ENCODE results near the gene SCD. TPM values are rescaled to one million over a fixed set of nuclear protein-coding genes. Genes with fewer than 3 reads are reported as not detected.

Gene SCD
- total and polyA plus RNA-seq, 2 of the 13 experiments (the other 11 are each of a cell fraction or from before 2014, with no cell fraction given): 492 to 512 TPM

GRCh38 chr10:100341953-100342626 is 4.9 kb upstream of the SCD start (continued):
- peak; percentile 68; the same call in 1 of the 2 replicates for TF ChIP-seq ZNF710 (CRISPR knock-in tag; IDR thresholded peaks at IDR 0.05; ENCODE audit: borderline replicate concordance)
- TF ChIP-seq YEATS4 (CRISPR knock-in tag; IDR thresholded peaks at IDR 0.05; ENCODE audit: borderline replicate concordance): peak; percentile 1; the same call in 1 of the 2 replicates
- TF ChIP-seq MYNN (CRISPR knock-in tag; IDR thresholded peaks at IDR 0.05; ENCODE audit: low read depth): 0 out of 2 replicates have a peak, but pooled peaks have one; percentile 26
- no peak for TF ChIP-seq ATM (IDR thresholded peaks at IDR 0.05; ENCODE audit: borderline replicate concordance)
- TF ChIP-seq EZH2 (conservative IDR thresholded peaks at IDR 0.05; ENCODE audit: low read depth, low read length): no peak
- TF ChIP-seq ERF (CRISPR knock-in tag; IDR thresholded peaks at IDR 0.05): peak; percentile 80
- TF ChIP-seq ZFAT (CRISPR knock-in tag; conservative IDR thresholded peaks at IDR 0.05): no peak
- peak; percentile 46; the same call in 1 of the 2 replicates for TF ChIP-seq PRDM10 (CRISPR knock-in tag; IDR thresholded peaks at IDR 0.05; ENCODE audit: low read depth)
- no peak for TF ChIP-seq HOXA5 (CRISPR knock-in tag; IDR thresholded peaks at IDR 0.05)
- 0 out of 4 replicates have a peak, but pooled peaks of 1 of the 2 experiments have one; percentile 7 for TF ChIP-seq MAFK (conservative IDR thresholded peaks at IDR 0.05 in 1 of 2, IDR thresholded peaks at IDR 0.05 in 1 of 2; ENCODE audit: low read length in 2 of 2)
- peak; percentile 54 for TF ChIP-seq ZNF7 (CRISPR knock-in tag; IDR thresholded peaks at IDR 0.05)
- TF ChIP-seq FOXA1 (IDR thresholded peaks at IDR 0.05): no peak
- TF ChIP-seq FOXA1 (CRISPR knock-in tag; IDR thresholded peaks at IDR 0.05): peak; percentile 75
- TF ChIP-seq HNF4A (CRISPR knock-in tag; IDR thresholded peaks at IDR 0.05): 0 out of 2 replicates have a peak, but pooled peaks have one; percentile 4
- TF ChIP-seq CSRNP1 (CRISPR knock-in tag; IDR thresholded peaks at IDR 0.05): no peak
- no peak for TF ChIP-seq ZNF781 (CRISPR knock-in tag; IDR thresholded peaks at IDR 0.05; ENCODE audit: borderline replicate concordance, not compliant biosample characterization)
- TF ChIP-seq ZNF891 (CRISPR knock-in tag; IDR thresholded peaks at IDR 0.05): no peak
- 0 out of 2 replicates have a peak, but pooled peaks have one; percentile 36 for TF ChIP-seq ZFP1 (CRISPR knock-in tag; IDR thresholded peaks at IDR 0.05)
- no peak for TF ChIP-seq NONO (IDR thresholded peaks at IDR 0.05)
- peak; percentile 64; the same call in 1 of the 2 replicates for TF ChIP-seq NONO (CRISPR knock-in tag; conservative IDR thresholded peaks at IDR 0.05)
- peak; percentile 29; the same call in 1 of the 2 replicates for TF ChIP-seq NFYB (CRISPR knock-in tag; IDR thresholded peaks at IDR 0.05)
- 0 out of 2 replicates have a peak, but pooled peaks have one; percentile 16 for TF ChIP-seq ZNF253 (CRISPR knock-in tag; IDR thresholded peaks at IDR 0.05; ENCODE audit: borderline replicate concordance)
